Mesenchymal stem cell (in vitro differentiated cells and primary cell): Measurements from ENCODE around the gene HSFX1. TPM values are rescaled to one million over a fixed set of nuclear protein-coding genes. Genes with fewer than 3 reads are reported as not detected.

Experiments
- small RNA-seq: library from polyadenylated mRNA; stranded (forward); fragments of <200 nt; extraction: miRNeasy Mini kit (QIAGEN cat#:217004); gene quantifications from one replicate; pipeline ENCODE3, GENCODE V24; 2013; ENCODE audit warnings: low read depth

The HSFX1 gene

Small RNA genes within 50 kb of the gene (small RNA-seq; reads per million reads assigned to genes)
- gene AC244098.1 = not detected
- gene AC244098.2 = not detected
- not detected for gene AC244098.3
